Measurements from ENCODE around the gene CYFIP1. TPM values are rescaled to one million over a fixed set of nuclear protein-coding genes. Genes with fewer than 3 reads are reported as not detected.

Gene CYFIP1
- total RNA-seq, 1 experiment from 2014 or later: 79.2 TPM

DNA sequence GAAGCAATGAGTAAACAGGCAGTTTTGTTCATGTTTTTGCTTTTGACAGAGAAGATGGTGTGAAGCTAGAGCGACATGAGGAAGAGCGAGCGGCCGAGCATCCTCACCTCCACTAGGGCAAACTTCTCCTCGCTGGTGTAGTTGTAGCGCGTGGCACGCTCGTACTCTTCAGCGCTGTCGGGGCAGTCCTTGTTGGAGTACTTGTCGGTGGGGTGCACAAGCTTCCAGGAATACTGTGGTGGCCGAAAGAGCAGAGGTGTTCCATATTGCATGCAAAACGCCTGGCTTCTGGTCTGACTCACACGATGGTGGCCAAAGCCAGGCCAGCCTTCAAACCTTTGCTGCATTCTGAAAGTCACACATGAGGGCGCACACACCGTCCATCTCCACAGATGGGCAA is 54.3 kb downstream of the CYFIP1 start:
- Mint-ChIP-seq H3K27me3 (ENCODE audit: low read depth) (no peaks in the 10 kb centered on the region), H3K4me3 (no peak overlapping the region), H3K4me1 (no peaks in the 10 kb centered on the region), H3K9me3 (no peaks in the 10 kb centered on the region), H3K36me3 (0 out of 2 replicates have a peak, but pooled peaks cover 8% of the 10 kb centered on the region), H3K27ac (no peak overlapping the region)
- ATAC-seq (no peak), DNase-seq (ENCODE audit: low spot score) (no peak)
- CTCF ChIA-PET: no interaction called here
- POLR2A ChIA-PET: no interaction called here
- TF ChIP-seq CREB1 (CRISPR knock-in tag; IDR thresholded peaks at IDR 0.05): no peak
- TF ChIP-seq ZNF671 (CRISPR knock-in tag; IDR thresholded peaks at IDR 0.05): no peak
- TF ChIP-seq, protein P1, sequence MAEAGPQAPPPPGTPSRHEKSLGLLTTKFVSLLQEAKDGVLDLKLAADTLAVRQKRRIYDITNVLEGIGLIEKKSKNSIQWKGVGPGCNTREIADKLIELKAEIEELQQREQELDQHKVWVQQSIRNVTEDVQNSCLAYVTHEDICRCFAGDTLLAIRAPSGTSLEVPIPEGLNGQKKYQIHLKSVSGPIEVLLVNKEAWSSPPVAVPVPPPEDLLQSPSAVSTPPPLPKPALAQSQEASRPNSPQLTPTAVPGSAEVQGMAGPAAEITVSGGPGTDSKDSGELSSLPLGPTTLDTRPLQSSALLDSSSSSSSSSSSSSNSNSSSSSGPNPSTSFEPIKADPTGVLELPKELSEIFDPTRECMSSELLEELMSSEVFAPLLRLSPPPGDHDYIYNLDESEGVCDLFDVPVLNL (CRISPR knock-in tag; IDR thresholded peaks at IDR 0.05; ENCODE audit: borderline replicate concordance, low read depth): no peak
- TF ChIP-seq MYBL2 (CRISPR knock-in tag; IDR thresholded peaks at IDR 0.05): no peak
- no peak for TF ChIP-seq ZNF138 (CRISPR knock-in tag; conservative IDR thresholded peaks at IDR 0.05)
- TF ChIP-seq, protein P2, sequence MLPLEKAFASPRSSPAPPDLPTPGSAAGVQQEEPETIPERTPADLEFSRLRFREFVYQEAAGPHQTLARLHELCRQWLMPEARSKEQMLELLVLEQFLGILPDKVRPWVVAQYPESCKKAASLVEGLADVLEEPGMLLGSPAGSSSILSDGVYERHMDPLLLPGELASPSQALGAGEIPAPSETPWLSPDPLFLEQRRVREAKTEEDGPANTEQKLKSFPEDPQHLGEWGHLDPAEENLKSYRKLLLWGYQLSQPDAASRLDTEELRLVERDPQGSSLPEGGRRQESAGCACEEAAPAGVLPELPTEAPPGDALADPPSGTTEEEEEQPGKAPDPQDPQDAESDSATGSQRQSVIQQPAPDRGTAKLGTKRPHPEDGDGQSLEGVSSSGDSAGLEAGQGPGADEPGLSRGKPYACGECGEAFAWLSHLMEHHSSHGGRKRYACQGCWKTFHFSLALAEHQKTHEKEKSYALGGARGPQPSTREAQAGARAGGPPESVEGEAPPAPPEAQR (CRISPR knock-in tag; IDR thresholded peaks at IDR 0.05): no peak
- no peak for TF ChIP-seq ZNF423 (CRISPR knock-in tag; IDR thresholded peaks at IDR 0.05)
- no peak for TF ChIP-seq GRHL2 (CRISPR knock-in tag; IDR thresholded peaks at IDR 0.05; ENCODE audit: insufficient replicate concordance, severe bottlenecking)
- no peak for TF ChIP-seq IRF2 (CRISPR knock-in tag; IDR thresholded peaks at IDR 0.05; ENCODE audit: borderline replicate concordance, low read depth)
- TF ChIP-seq, protein P3, sequence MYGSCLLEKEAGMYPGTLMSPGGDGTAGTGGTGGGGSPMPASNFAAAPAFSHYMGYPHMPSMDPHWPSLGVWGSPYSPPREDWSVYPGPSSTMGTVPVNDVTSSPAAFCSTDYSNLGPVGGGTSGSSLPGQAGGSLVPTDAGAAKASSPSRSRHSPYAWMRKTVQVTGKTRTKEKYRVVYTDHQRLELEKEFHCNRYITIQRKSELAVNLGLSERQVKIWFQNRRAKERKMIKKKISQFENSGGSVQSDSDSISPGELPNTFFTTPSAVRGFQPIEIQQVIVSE (CRISPR knock-in tag; IDR thresholded peaks at IDR 0.05; ENCODE audit: borderline replicate concordance): no peak
- TF ChIP-seq, protein P4, sequence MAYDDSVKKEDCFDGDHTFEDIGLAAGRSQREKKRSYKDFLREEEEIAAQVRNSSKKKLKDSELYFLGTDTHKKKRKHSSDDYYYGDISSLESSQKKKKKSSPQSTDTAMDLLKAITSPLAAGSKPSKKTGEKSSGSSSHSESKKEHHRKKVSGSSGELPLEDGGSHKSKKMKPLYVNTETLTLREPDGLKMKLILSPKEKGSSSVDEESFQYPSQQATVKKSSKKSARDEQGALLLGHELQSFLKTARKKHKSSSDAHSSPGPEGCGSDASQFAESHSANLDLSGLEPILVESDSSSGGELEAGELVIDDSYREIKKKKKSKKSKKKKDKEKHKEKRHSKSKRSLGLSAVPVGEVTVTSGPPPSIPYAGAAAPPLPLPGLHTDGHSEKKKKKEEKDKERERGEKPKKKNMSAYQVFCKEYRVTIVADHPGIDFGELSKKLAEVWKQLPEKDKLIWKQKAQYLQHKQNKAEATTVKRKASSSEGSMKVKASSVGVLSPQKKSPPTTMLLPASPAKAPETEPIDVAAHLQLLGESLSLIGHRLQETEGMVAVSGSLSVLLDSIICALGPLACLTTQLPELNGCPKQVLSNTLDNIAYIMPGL (CRISPR knock-in tag; IDR thresholded peaks at IDR 0.05): no peak

DNA sequence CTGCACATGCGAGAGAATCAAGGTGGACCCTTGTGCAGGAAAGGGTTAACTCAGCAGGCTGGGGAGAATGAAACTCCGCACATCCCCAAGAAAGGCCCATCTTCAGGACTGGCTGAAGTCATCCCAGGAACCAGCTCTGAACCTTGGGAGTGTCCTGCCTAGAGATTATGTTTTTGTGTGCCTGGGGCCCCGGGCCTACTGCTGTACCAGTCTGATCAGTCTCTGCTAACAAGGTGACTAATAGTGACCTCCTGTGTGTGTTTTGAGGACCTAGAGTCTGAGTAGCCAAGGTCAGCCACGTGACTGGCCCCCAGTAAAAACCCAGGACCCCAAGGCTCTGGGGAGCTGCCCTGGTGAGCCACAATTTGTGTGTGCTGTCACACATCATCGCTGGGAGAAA is 58.2 kb downstream of the CYFIP1 start:
- peaks cover 3% of the 10 kb centered on the region; the same call in 1 of the 2 replicates for H3K4me1 Mint-ChIP-seq
- no peak overlapping the region for H3K4me3 Mint-ChIP-seq
- POLR2A ChIA-PET: no interaction called here
- no peaks in the 10 kb centered on the region for H3K9me3 Mint-ChIP-seq
- ATAC-seq: no peak
- H3K27ac Mint-ChIP-seq: no peak overlapping the region
- no peaks in the 10 kb centered on the region for H3K27me3 Mint-ChIP-seq (ENCODE audit: low read depth)
- TF ChIP-seq MYBL2 (CRISPR knock-in tag; IDR thresholded peaks at IDR 0.05): no peak
- no peak for TF ChIP-seq TEAD4 (CRISPR knock-in tag; IDR thresholded peaks at IDR 0.05)
- no peak for TF ChIP-seq RELA (CRISPR knock-in tag; IDR thresholded peaks at IDR 0.05; ENCODE audit: borderline replicate concordance)
- TF ChIP-seq FOXP1 (CRISPR knock-in tag; IDR thresholded peaks at IDR 0.05; ENCODE audit: borderline replicate concordance): no peak
- no peak for TF ChIP-seq SOX15 (CRISPR knock-in tag; IDR thresholded peaks at IDR 0.05)
- TF ChIP-seq, protein P5, sequence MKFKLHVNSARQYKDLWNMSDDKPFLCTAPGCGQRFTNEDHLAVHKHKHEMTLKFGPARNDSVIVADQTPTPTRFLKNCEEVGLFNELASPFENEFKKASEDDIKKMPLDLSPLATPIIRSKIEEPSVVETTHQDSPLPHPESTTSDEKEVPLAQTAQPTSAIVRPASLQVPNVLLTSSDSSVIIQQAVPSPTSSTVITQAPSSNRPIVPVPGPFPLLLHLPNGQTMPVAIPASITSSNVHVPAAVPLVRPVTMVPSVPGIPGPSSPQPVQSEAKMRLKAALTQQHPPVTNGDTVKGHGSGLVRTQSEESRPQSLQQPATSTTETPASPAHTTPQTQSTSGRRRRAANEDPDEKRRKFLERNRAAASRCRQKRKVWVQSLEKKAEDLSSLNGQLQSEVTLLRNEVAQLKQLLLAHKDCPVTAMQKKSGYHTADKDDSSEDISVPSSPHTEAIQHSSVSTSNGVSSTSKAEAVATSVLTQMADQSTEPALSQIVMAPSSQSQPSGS (CRISPR knock-in tag; IDR thresholded peaks at IDR 0.05; ENCODE audit: borderline replicate concordance, low read depth): no peak
- TF ChIP-seq, protein P6, sequence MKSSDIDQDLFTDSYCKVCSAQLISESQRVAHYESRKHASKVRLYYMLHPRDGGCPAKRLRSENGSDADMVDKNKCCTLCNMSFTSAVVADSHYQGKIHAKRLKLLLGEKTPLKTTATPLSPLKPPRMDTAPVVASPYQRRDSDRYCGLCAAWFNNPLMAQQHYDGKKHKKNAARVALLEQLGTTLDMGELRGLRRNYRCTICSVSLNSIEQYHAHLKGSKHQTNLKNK (CRISPR knock-in tag; IDR thresholded peaks at IDR 0.05): no peak
- peaks cover 22% of the 10 kb centered on the region for H3K36me3 Mint-ChIP-seq
- no peak for DNase-seq (ENCODE audit: low spot score)
- CTCF ChIA-PET: interaction anchor here (0.6 kb wide), 1 partner anchor 32 kb away, joined by 4 read pairs; no protein-coding TSS in a partner anchor

All from WTC11 (cell line).